NCI-H2227 (cell line): ENCODE measurements around the gene UBN2.
"Not testable (repeated sequence)": the region's sequence is repeated elsewhere in the genome, so short reads cannot be mapped to it uniquely, and the experiment has no call there.

Source experiments
- DNase-seq: peaks from one replicate; lab custom pipeline; 2025; ENCODE audit not compliant: unreplicated experiment; lab: John Stamatoyannopoulos, UW

Gene UBN2

DNA sequence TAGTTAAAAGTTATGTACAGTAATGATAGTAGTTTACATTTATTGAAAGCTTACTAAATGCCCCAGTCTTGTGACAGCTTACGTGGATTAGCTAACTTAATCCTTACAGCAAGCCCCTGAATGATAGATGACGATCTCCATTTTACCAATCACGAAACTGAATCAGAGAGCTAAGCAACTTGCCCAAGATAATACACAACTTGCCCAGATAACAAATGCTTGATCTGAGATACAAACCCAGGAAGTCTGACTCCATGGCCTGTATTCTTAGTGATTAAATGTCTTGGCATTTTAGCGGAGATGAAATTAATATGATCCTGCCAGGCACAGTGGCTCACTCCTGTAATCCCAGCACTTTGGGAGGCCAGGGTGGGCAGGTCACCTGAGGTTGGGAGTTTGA is 63.2 kb downstream of the UBN2 start:
- DNase-seq = no peak

DNA sequence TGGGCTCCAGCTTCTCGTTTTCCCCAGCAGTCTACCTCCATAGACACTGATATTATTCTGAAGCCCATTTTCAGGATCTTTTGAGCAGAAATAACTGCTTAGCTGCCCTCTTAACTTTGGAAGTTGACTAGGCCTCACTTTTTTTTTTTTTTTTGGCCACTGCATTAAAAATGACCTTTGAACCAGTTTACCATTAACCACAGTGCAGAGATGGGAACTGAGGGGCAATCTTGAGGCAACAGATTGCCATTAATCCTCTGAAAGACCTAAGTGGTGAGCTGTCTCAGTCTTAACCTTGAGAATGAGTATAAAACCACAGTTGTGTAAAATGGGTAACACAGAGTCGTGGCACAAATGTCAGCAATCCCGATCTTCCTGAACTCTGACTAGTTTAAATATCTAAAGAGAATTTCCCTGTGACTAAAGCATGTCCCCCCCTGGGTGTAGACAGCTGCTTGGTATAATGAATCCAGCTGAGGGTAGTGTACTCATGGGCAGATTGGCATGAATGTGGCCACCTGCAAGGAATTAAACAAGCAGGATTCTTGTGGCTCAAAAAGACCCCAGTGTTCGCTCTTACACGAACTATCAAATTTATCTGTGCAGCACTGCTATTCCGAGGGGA is 64.0 kb downstream of the UBN2 start:
- no peak for DNase-seq

DNA sequence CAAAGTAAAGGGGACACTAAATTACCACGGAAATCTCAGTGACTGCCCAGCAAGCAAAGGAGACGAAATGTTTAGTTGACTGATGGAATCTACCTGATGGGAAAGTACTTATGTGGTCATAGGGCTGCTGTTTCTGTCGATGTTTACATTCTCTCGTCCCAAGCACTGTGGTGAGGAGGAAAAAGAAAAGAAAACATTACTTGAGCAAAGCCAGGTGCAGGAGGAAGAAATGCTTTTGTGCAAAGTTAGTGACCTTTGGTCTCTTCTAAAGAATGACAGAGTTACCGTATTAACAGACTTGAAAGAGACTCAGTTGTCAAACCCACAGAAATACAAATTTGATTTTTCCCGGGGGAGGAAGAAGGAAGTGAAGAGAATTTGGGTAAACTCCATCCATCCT is 66.8 kb downstream of the UBN2 start:
- DNase-seq = no peak

DNA sequence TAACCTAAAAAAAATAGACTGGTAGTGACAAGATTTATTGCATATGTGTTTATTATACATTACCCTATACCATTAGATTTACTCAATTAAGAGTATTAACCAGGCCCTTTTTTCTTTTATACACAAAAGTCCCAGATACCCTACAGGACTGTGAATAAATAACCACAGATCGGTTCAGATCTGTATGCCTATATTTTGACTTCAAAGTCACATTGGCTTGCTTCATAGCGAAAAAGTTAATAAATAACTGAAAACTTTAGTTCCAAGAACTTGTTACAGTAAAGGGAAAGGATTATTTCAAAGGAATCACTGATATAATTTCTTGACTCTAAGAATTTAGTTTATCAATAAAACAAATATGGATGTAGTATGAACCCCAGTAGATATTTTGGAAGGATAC is 68.3 kb downstream of the UBN2 start:
- no peak for DNase-seq

DNA sequence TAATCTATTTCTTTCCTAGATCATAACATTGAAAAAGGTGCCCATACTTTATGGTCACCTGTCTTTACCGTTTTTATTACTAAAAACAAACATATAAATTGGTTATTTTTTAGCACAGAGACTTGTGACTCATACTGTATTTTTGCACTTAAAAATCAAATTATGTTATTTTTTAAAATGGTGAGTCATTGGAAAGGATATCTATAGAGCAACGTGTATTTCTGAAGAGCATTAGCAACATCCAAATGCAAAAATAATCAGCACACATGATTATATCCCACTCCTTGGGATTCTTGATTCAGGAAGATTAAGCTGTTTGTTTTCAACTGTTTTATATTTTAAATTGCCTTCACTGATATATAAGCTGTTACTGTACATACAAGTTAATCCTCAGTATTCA is 69.4 kb downstream of the UBN2 start:
- no peak for DNase-seq

DNA sequence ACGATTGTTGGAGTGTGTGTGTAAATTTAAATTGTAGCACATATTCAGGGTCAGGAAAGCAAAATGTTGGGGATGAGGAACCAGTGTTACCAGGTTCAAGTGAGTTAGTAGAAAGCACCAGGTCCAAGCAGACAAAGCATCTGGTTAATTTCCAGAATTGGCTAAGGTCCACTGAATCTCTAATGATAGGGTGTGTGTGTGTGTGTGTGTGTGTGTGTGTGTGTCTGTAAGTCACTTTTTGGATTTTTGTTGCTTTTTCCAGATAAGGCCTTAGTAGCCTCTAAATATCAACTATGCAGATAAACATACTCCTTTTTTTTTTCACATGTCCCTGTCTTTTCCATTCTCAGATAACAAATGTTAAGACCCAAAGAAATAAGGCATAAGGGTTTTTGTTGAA is 73.5 kb downstream of the UBN2 start:
- DNase-seq = no peak

DNA sequence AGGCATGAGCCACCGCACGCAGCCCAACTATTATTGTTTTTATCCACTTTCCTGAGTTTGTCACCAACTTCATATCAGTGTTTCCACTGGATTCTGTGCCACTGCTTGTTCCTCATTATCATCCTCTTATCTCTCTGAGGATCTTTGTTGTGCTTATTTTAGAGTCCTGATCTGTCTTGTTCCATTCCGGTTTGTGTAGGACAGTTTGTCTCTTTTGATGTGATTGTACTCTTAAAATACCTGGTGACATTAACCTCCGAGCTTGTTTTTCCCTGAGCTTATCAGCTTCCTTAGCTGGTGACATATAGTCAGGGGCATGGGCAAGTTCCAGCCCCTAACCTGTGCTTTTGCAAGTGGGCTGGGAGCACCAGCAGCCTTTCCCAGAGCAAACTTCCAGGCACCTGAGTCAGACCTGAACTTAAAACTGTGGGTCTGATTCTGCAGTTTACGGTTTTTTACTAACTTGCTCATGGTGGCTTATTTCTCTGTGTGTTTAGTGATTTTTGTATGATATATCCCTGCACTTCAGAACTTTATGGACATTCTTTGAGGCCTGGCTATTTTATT is 87.0 kb downstream of the UBN2 start:
- DNase-seq = no peak

DNA sequence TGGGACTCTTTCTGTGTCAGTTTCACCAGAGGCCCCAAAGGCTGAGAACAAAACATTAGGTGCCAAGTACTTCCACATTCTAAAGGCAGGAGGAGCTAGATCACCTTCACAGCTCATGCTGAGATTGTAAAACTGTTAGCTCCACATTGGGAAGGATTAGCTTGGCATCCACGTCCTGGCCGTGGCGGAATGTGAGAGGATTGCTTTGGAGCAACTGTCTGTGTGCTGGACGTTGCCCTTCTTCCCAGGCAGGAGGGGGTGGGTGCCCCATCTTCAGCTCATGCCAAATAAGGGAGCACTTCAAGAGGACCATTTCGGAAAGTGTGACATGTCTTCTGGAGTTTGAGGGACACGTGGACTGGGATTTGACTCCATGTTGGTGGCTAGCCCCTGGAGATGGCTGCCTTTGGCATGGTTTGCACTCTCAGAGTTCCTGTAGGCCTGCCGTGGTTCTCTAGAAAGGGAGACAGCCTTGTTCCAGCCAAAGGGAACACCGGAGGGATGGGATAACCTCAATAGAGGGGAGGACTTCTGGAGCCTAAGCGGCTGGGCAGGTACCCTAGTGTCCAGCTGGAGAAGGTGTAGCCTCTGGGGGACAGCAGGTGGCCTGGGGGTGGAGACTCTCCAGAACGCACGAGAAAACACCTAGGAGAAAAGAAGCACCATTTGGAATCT is 90.2 kb downstream of the UBN2 start:
- no peak for DNase-seq

DNA sequence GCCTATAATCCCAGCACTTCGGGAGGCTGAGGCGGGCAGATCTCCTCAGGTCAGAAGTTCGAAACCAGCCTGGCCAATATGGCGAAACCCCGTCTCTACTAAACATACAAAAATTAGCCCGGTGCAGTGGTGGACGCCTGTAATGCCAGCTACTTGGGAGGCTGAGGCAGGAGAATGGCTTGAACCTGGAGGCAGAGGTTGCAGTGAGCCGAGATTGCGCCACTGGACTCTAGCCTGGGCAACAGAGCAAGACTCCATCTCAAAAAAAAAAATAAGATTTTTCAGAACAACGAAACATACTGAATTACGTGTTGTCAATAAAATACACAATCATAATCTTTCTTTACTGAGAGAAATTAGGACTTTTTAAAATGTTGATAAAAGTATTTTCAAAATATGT is 93.7 kb downstream of the UBN2 start:
- DNase-seq = not testable (repeated sequence)

DNA sequence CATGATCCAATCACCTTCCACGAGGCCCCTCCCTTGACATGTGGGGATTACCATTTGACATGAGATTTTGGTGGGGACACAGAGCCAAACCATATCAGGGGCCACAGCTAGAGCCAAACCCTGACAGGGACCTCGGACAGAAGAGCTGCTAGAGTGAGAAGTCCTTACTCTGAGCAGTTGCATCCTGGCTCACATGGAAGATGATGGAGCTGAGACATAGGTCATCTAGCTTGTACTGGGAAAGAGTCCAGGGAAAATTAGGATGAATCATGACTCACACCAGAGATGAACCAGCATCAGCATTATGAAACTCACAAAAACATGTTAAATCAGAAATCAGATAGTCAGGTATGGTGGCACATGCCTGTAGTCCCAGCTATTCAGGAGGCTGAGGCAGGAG is 97.3 kb downstream of the UBN2 start:
- no peak for DNase-seq

DNA sequence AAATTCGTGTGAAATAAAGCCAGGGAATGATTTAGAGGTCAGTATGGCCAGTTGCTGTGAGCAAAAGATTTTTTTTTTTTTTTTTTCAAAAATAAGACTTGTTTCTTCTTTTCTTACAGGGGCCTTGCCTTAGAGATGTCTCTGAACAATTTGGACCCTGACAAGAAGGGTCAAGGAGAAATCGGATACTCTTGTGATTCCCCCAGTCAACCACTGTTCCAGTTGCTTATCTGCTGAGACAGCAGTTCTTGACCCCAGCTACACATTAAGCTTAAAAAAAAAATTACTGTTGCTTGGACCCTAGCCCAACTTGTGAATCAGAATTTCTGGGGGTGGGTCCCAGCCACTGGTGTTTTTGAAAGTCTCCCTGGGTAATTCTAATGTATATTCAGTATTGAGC is 98.1 kb downstream of the UBN2 start:
- no peak for DNase-seq

DNA sequence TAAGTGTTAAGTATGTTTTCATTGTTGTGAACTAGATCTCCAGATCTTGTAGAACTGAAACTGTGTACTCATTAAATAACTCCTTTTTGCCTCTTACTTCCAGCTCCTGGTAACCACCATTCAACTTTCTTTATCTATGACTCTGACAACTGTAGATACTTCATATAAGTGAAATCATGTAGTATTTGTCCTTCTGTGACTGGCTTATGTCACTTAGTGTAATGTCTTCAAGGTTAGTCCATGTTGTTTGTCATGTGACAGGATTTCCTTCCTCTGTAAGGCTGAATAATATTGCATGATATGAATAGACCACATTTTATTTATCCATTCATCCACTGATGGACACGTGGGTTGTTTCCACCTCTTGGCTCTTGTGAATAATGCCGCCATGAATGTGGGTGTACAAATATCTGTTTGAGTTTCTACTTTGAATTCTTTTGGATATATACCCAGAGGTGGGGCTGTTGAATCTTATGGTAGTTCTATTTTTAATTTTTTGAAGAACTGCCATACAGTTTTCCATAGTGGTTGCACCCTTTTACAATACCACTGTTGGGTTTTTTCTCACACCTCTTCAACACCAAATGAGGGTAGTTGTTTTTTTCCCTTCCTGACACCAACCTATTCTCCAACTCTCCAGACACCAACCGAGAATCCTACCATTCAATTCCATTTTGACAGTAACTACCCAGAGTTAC is 99.4 kb downstream of the UBN2 start:
- no peak for DNase-seq

DNA sequence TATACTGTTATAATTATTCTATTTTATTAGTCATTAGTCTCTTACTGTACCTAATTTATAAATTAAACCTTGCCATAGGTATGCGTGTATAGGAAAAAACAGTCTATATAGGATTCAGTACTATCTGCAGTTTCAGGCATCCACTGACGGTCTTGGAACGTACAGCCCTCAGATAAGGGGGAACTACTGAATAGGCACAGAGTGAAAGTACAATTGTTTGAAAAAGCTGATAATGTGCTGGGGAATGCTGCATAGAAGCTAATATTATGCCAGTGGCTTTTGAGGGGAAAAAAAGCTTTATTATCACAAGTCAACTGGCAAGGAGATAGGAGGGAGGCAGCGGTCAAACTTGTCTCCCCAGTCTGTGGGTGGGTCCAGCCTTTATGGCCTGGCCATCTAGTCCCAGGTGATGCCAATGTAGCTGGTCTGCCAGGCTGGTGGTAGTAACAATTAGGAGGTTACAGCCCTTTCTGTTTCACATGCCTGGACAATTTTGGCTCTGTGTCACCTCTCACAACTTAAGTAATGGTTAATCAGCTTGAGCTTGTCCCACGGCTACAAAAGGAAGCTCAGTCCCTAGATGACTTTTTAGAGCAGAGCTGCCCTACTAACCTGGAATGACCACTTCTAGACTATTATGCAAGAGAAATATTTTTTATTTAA is 101.8 kb downstream of the UBN2 start:
- no peak for DNase-seq

DNA sequence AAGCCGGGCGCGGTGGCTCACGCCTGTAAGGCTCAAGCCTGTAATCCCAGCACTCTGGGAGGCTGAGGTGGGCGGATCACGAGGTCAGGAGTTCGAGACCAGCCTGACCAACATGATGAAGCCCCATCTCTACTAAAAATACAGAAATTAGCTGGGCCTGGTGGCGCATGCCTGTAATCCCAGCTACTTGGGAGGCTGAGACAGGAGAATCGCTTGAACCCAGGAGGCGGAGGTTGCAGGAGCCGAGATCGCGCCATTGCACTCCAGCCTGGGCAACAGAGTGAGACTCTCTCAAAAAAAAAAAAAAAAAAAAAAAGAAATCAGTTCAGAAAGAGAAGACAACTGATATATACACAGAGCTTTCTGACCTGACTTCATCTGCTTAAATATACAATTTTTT is 102.4 kb downstream of the UBN2 start:
- not testable (repeated sequence) for DNase-seq

DNA sequence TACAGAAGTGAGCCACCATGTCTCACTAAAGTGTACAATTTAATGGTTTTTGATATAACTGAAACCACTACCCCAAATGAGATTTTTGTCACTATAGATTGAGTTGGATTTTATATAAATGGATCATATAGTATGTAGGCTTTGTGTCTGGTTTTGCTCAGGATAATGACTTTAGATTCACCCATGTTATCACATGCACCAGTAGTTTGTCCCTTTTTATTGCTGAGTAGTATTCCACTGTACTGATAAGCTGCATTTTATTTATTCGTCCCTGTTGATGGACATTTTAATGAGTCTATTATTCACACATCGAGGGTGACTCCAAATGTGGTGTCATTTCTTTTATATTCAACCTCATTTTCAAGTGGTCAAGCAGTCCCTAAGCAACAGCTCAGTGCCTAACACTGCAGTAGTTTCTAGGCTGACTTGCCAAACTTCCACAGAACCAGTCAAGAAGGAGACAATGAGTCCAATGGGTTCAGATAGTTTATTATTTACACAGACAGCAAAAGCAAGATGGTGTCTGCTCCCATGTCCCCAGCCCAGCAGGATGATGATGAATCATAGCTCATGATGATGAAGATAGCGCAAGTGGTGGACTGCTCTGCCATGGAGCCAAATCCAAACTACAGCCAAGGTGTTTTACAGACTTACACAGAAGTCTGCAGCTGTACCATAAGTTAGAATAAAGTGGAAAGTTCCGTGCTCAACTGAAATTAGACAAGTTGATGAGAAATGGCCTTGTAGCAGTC is 103.5 kb downstream of the UBN2 start:
- DNase-seq = no peak

DNA sequence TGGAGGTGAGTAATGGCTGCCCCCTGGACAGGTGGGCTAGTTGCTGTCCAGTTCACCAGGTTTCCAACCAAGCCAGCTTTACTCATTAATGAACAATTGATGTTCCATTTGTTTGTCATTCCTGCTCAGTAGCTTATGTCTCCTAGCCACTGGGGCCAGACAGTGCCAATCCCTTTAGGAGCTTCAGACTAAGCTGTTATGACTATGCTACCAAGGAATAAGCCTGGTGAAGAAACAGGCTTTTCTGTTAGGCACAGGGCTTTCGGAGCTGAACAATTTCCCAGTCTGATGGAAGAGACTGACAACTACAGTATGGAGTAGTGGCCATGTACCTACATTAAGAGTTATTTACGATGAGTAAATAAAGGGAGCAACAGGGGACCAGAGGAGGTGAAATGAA is 108.0 kb downstream of the UBN2 start:
- no peak for DNase-seq

DNA sequence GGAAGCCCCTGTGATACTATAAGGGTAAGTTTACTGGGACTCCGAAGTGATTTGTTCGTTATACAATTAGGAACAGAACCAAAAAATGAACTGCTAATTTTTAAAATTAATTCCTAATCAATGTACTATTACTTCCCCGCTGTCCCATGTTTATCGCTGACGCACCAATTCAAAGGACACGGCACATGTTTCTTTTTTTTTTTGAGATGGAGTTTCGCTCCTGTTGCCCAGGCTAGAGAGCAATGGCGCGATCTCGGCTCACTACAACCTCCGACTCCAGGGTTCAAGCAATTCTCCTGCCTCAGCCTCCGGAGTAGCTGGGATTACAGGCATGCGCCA is 108.6 kb downstream of the UBN2 start:
- no peak for DNase-seq

DNA sequence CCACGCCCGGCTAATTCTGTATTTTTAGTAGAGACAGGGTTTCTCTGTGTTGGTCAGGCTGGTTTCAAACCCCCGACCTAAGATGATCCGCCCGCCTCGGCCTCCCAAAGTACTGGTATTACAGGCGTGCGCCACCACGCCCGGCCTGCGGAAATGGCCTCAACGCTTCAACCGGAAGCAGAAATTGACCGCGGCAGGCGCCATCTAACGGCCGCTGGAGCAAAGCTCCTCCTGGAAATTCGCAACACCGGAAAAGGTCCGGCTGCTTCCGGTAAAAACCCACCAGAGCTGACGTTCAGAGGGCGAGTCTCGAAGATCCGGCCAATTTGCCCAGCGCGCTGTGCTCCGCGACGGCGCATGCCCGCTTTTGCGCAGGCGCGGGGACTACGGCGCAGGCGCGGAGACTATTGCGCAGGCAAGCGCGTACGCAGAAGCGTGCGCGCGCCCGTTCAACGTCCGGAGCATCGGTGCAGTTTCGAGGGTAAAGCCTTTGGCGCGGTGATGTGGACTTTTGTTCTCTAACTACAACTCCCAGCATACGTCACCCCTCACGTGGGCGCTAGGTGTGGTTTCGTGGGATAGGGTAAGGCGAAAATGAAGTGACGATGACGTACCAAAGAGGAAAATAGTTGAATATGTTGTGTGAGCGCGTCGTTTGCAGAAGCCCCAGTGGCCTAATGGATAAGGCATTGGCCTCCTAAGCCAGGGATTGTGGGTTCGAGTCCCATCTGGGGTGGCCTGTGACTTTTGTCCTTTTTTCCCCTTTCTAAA is 109.2 kb downstream of the UBN2 start:
- peak; percentile 100 for DNase-seq

DNA sequence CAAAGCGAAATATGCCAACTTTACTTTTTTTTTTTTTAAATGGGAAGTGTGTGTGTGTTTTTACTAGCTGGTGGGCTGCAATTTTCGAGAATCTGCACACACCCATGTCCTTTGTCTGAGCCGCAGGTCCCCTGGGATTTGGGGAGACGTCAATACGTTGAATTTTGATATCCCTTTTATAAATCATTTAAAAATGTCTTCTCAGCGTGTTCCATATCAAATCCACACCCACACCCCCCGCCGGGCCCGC is 109.7 kb downstream of the UBN2 start:
- no peak for DNase-seq

DNA sequence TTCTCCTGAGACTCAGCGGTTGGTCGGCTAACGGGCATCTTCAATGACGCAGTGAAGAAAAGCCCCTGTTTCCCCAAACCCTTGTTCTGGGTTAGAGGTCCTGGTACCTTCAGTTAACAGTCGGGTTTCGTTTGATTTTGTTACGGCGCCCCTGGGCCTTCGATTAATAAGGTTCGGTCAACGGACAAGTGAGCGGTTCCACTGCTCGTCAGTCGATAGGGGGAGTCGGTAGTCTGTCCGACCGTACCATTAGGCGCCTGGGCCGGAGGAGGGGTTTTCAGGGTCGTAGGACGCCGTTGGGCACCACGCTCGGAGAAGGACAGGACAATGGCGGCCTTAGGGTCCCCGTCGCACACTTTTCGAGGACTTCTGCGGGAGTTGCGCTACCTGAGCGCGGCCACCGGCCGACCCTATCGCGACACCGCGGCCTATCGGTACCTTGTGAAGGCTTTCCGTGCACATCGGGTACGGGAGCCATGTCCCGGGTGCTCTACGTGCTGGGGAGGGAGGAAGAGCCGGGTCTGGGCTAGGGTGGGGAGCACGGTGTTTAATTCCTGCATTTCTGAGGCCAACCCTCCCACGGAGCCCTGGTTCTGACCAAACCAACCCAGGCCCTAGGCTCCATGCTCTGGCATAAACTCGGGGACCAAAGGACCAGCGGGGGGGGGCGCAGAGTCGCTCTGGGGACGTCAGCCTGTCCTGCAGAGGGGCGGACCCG is 110.2 kb downstream of the UBN2 start, which contains the start of gene FMC1:
TSS of gene FMC1 (plus strand) at position 280 of the 718 bp plus-strand sequence. CDS start at position 328, 48 bp downstream.
- DNase-seq = peak; percentile 95
